RPMI8226 (cell line): Measurements from ENCODE around the gene CACFD1.

Source experiments
- DNase-seq: peaks from one replicate; pipeline ENCODE4 v3.0.0-alpha.2; 2015

Gene CACFD1

GRCh38 chr9:133520121-133520835 is 60.5 kb downstream of the CACFD1 start:
- DNase-seq, result no peak
